HCT116 (cell line): ENCODE measurements around the gene FOXQ1. TPM values are rescaled to one million over a fixed set of nuclear protein-coding genes. Genes with fewer than 3 reads are reported as not detected.

Source experiments
- ATAC-seq: fragments of 200-7000 bp; cut with Tn5 transposase; 2 replicates; pipeline ENCODE4 v1.9.1; 2020; ENCODE audit warnings: mild to moderate bottlenecking, moderate library complexity
- BruUV-seq: library from RNA; stranded (reverse); fragments of 400-500 nt; replicated peaks from 2 replicates; lab custom pipeline; 2021; lab: Mats Ljungman, UMichigan
- CTCF ChIA-PET: fragments of 300-600 bp; sonication (Branson Sonifier 250); formaldehyde crosslinking; loops from one replicate; lab custom pipeline; 2021; ENCODE audit warnings: antibody characterized with exemption; lab: Charles Lee
- POLR2A ChIA-PET: fragments of 300-600, 350-600 bp; sonication (Branson Sonifier 250); formaldehyde crosslinking; loops from one replicate; lab custom pipeline; 2021; ENCODE audit warnings: antibody characterized with exemption; lab: Charles Lee
- RAD21 ChIA-PET, 2 experiments: fragments of 300-600 bp; sonication (Branson Sonifier 250); formaldehyde crosslinking; loops; one replicate each; lab custom pipeline; 2023; ENCODE audit warnings: low total read pairs in 2 of 2; ENCODE audit not compliant: uncharacterized antibody in 2 of 2, unreplicated experiment in 2 of 2, low non-redundant PET in 1 of 2; lab: Charles Lee
- DNase-seq: peaks from one replicate; pipeline ENCODE4 v3.0.0-alpha.2; 2010; ENCODE audit warnings: low read depth, low spot score
- H2AFZ ChIP-seq: fragments of 200-600 bp; shearing (Covaris generic), sonication (generic); 2 replicates; pipeline ENCODE4 v1.6.1; 2017; ENCODE audit warnings: low read depth, mixed run types, mixed read lengths, antibody characterized with exemption, low read length; ENCODE audit not compliant: poor library complexity, severe bottlenecking
- H3K27ac ChIP-seq: 2 replicates; pipeline ENCODE4 v1.5.1; 2012; ENCODE audit warnings: low read depth, low read length
- H3K27me3 ChIP-seq: fragments of 200-600 bp; sonication (generic); 2 replicates; pipeline ENCODE4 v1.6.1; 2016; ENCODE audit warnings: mixed run types, low read length, mixed read lengths; ENCODE audit not compliant: insufficient read depth
- H3K36me3 ChIP-seq, 2 experiments: fragments of 200-500 bp in 1 of 2; fragments of 200-600 bp in 1 of 2; sonication (Bioruptor generic) in 1 of 2; sonication (generic) in 1 of 2; 2 replicates each; pipeline versions ENCODE4 v1.5.1 to v1.6.1; 2014 to 2016; ENCODE audit warnings: low read length in 2 of 2, inconsistent platforms in 1 of 2, mixed read lengths in 1 of 2, mixed run types in 1 of 2; ENCODE audit not compliant: insufficient read depth in 2 of 2, control insufficient read depth in 1 of 2
- H3K4me1 ChIP-seq, 2 experiments: fragments of 200-600 bp in 1 of 2; sonication (generic) in 1 of 2; 2 replicates each; pipeline versions ENCODE4 v1.5.1 to v1.6.1; 2012 to 2017; ENCODE audit warnings: low read length in 2 of 2, inconsistent platforms in 1 of 2, mild to moderate bottlenecking in 1 of 2, mixed read lengths in 1 of 2, mixed run types in 1 of 2, moderate library complexity in 1 of 2; ENCODE audit not compliant: insufficient read depth in 2 of 2, control insufficient read depth in 1 of 2
- H3K4me2 ChIP-seq: fragments of 200-600 bp; sonication (generic); 2 replicates; pipeline ENCODE4 v1.6.1; 2017; ENCODE audit warnings: mixed run types, low read length, mixed read lengths
- H3K4me3 ChIP-seq, 2 experiments: fragments of 200-600 bp in 1 of 2; sonication (generic) in 1 of 2; replicated peaks in 1 of 2; 2 replicates each; pipeline ENCODE4 v1.5.1; 2011 to 2016; ENCODE audit warnings: low read length in 2 of 2, control low read depth in 1 of 2, low read depth in 1 of 2, mild to moderate bottlenecking in 1 of 2, mixed read lengths in 1 of 2, mixed run types in 1 of 2
- H3K79me2 ChIP-seq: fragments of 200-600 bp; sonication (generic); 2 replicates; pipeline ENCODE4 v1.6.1; 2017; ENCODE audit warnings: mild to moderate bottlenecking, mixed run types, low read length, moderate library complexity, mixed read lengths; ENCODE audit not compliant: insufficient read depth
- H3K9ac ChIP-seq: fragments of 200-600 bp; sonication (generic); 2 replicates; pipeline ENCODE4 v1.6.1; 2016; ENCODE audit warnings: low read length, mixed read lengths
- H3K9me2 ChIP-seq: fragments of 200-600 bp; sonication (generic), shearing (Covaris generic); 2 replicates; pipeline ENCODE4 v1.6.1; 2017; ENCODE audit warnings: mixed run types, mild to moderate bottlenecking, moderate library complexity; ENCODE audit not compliant: insufficient read depth
- H3K9me3 ChIP-seq, 2 experiments: fragments of 200-500 bp in 1 of 2; fragments of 200-600 bp in 1 of 2; sonication (Bioruptor generic) in 1 of 2; sonication (generic) in 1 of 2; 2 replicates each; pipeline ENCODE4 v1.6.1; 2014 to 2017; ENCODE audit warnings: low read length in 2 of 2, mixed read lengths in 2 of 2, inconsistent platforms in 1 of 2, low read depth in 1 of 2, mild to moderate bottlenecking in 1 of 2, mixed run types in 1 of 2, moderate library complexity in 1 of 2; ENCODE audit not compliant: control insufficient read depth in 1 of 2, insufficient read depth in 1 of 2
- H4K20me1 ChIP-seq: fragments of 200-600 bp; sonication (generic), shearing (Covaris generic); 2 replicates; pipeline ENCODE4 v1.6.1; 2017; ENCODE audit warnings: mixed run types, mild to moderate bottlenecking, moderate library complexity; ENCODE audit not compliant: insufficient read depth
- CBX3 ChIP-seq: IDR thresholded peaks from 2 replicates; pipeline ENCODE4 v1.6.1; 2012; ENCODE audit warnings: low read depth
- EGR1 ChIP-seq: IDR thresholded peaks from 2 replicates; pipeline ENCODE4 v1.6.1; 2012; ENCODE audit warnings: low read depth
- EZH2 ChIP-seq: fragments of 200-600 bp; sonication (generic); IDR thresholded peaks from 2 replicates; pipeline ENCODE4 v1.6.1; 2017; ENCODE audit warnings: antibody characterized with exemption, mixed run types
- FOSL1 ChIP-seq: IDR thresholded peaks from 2 replicates; pipeline ENCODE4 v1.6.1; 2012; ENCODE audit warnings: low read depth
- JUND ChIP-seq: IDR thresholded peaks from 2 replicates; pipeline ENCODE4 v1.6.1; 2012
- RAD21 ChIP-seq: IDR thresholded peaks from 2 replicates; pipeline ENCODE4 v1.6.1; 2012; ENCODE audit warnings: low read depth, mild to moderate bottlenecking
- SIN3A ChIP-seq: IDR thresholded peaks from 2 replicates; pipeline ENCODE4 v1.6.1; 2012; ENCODE audit warnings: low read depth
- SP1 ChIP-seq: IDR thresholded peaks from 2 replicates; pipeline ENCODE4 v1.6.1; 2012; ENCODE audit warnings: low read depth
- SRF ChIP-seq: IDR thresholded peaks from 2 replicates; pipeline ENCODE4 v1.6.1; 2012; ENCODE audit warnings: low read depth
- YY1 ChIP-seq: IDR thresholded peaks from 2 replicates; pipeline ENCODE4 v1.6.1; 2011; ENCODE audit warnings: low read length, low read depth, moderate library complexity, mild to moderate bottlenecking; ENCODE audit not compliant: insufficient replicate concordance; ENCODE audit errors: extremely low read depth
- intact Hi-C: fragments of 100-400 bp; cut with micrococcal nuclease; formaldehyde crosslinking; loops from 2 replicates; pipeline ENCODE4 v1.10.0; 2022
- total RNA-seq: library from RNA; stranded (reverse); gene quantifications from one replicate; pipeline ENCODE4 v1.2.1, GENCODE V29; 2021; ENCODE audit not compliant: unreplicated experiment
- TF ChIP-seq, protein P1 (sequence below): IDR thresholded peaks from 2 replicates; pipeline ENCODE4 v1.6.1; 2012
- TF ChIP-seq, protein P2 (sequence below): IDR thresholded peaks from 2 replicates; pipeline ENCODE4 v1.6.1; 2012

The FOXQ1 gene
- total RNA-seq, 1 experiment from 2014 or later = 0.42 TPM

DNA sequence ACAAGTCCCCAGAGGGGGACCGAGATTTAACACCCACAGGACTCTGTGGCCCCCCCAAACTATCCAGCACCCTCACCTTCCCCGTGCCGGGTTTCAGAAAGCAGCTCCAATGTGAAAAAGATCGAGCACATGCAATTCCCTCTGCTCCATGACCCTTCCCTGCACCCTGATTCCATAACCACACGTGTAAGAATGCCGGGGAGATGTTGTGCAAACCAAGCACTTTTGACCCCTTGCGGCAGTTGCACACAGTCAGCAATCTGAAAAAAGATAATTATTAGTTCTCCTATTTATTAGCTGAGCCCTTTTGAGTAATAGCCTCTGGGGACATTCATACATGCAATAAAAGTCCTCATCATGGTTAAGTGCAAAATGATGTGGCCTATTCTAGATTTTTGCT, 13.0 kb downstream of the FOXQ1 start (continued):
- TF ChIP-seq, protein P1, sequence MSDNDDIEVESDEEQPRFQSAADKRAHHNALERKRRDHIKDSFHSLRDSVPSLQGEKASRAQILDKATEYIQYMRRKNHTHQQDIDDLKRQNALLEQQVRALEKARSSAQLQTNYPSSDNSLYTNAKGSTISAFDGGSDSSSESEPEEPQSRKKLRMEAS = no peak
- TF ChIP-seq FOSL1 (no peak), SIN3A (no peak), RAD21 (no peak), EZH2 (no peak)
- TF ChIP-seq, all 23 proteins: peak for 0

DNA sequence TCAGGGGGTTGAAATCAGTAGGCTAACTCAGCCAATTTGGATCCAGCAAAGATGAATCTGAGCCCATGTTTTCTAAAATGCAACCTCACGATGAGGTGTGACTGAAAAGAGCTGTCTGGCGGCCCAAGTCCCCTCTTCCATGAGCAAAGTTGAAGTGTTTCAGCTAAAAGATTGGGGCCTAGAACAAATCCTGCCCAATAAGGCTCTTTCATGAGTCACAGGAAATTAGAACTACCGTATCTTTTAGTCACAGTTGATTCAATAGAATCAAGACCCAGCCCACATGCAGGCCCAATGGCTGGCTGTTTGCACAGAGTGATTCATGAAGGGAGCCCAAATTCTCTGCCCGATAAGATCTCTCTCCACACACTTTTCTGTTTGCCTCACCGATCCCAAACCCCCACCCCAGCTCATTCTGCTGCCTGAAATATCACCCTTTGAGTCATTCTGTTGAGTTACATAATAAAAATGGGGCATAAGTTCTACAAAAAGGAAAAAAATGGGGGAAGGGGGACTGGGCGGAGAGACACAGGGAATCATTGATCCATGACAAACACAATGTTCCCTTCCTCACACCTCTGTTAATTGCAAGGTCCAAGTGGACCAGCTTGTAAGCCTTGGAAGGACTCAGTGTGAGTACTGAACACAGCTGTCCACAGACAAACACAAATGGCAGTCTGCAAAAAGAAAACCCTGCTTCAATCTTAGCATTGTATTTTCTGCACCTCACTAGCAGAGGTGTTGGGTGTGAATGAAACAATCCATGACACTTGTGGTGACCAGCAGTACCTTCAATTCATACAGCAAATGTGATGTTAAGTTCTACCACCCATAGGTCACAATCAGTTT, 13.8 kb downstream of the FOXQ1 start:
- Histone ChIP-seq H3K9ac (0 out of 2 replicates have a peak overlapping the region, but pooled peaks have one; percentile 23), H3K36me3 (no peaks in the 10 kb centered on the region), H3K4me3 (peak overlapping the region in 1 of 2 experiments; percentile 10; a peak in 1 of 4 replicates), H4K20me1 (no peaks in the 10 kb centered on the region), H3K4me1 (peaks cover 4 to 35% of the 10 kb centered on the region in 2 experiments; a peak in 3 of 4 replicates), H3K27ac (no peak overlapping the region), H2AFZ (peak overlapping the region; percentile 77), H3K27me3 (no peaks in the 10 kb centered on the region), H3K4me2 (peak overlapping the region; percentile 68)
- CTCF ChIA-PET = interaction anchor here (1.1 kb wide), 1 partner anchor 413 kb away, joined by 3 read pairs; no protein-coding TSS in a partner anchor
- POLR2A ChIA-PET = no interaction called here
- intact Hi-C loops = no loop called here
- RAD21 ChIA-PET = no interaction called here
- peak; percentile 79; the same call in 1 of the 2 replicates for ATAC-seq
- DNase-seq = peak; percentile 37
- peak; percentile 34 for TF ChIP-seq SP1
- TF ChIP-seq, protein P2, sequence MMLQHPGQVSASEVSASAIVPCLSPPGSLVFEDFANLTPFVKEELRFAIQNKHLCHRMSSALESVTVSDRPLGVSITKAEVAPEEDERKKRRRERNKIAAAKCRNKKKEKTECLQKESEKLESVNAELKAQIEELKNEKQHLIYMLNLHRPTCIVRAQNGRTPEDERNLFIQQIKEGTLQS = no peak
- no peak for TF ChIP-seq YY1
- TF ChIP-seq, protein P1 = peak; percentile 34
- peak; percentile 14; the same call in 1 of the 2 replicates for TF ChIP-seq CBX3
- TF ChIP-seq SRF = peak; percentile 65; the same call in 1 of the 2 replicates
- peak; percentile 73 for TF ChIP-seq FOSL1
- peak; percentile 56 for TF ChIP-seq JUND
- no peak for TF ChIP-seq EGR1
- TF ChIP-seq EZH2 = no peak
- TF ChIP-seq RAD21 = no peak
- TF ChIP-seq, all 23 proteins: peak for 6
- H3K9me2 ChIP-seq = no peaks in the 10 kb centered on the region
- no peaks in the 10 kb centered on the region; a peak in 1 of 4 replicates for H3K9me3 ChIP-seq
- BruUV-seq = no TSS peak
- no peaks in the 10 kb centered on the region for H3K79me2 ChIP-seq
